SKM-1 (cell line): ENCODE measurements around the gene FSTL4.

Experiments used
- DNase-seq: peaks from one replicate; lab custom pipeline; 2025; ENCODE audit not compliant: unreplicated experiment; lab: John Stamatoyannopoulos, UW

FSTL4 gene

DNA sequence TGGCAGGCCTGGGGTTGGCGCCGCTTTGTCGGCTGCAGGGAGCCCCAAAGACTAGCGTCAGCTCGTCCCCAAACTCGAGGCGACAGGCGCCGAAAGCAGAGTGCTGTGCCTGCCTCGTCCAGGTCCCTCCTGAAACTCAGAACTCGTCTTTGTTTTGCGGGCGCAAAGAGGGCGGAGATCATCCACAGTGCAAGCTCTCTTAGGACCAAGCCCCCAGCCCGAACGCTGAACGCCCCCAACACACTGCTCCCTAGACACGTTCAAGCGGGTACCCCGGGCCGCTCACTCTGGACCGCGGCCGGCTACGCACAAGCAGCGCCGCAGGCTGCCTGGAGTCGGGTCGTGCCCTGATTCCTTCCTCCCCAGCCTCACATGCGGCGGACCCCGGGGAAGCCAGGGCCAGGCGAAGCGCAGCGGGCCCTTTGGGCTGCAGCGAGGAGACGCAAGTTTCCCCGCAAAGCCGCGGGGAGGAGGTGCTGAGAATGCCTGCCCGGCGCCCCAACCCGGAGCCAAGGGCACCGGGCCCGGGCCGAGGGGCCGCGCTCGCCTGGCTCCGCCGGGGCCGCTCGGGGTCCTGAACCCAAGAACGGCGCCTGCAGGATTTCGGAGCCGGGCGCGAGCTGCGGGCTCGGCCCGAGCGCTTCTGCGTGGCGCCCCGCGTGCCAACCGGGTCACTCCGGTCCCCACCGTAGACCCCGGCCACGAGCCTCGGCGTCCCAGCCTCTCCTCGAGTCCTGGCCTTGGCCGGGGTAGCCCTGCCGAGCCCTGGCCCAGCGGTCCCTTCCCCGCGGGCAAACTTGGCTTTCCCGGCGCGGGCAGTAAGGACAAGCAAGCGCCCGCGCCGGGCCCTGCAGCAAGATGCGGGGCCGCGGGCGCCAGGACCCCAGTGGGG is 738 bp downstream of the FSTL4 start:
- no peak for DNase-seq

DNA sequence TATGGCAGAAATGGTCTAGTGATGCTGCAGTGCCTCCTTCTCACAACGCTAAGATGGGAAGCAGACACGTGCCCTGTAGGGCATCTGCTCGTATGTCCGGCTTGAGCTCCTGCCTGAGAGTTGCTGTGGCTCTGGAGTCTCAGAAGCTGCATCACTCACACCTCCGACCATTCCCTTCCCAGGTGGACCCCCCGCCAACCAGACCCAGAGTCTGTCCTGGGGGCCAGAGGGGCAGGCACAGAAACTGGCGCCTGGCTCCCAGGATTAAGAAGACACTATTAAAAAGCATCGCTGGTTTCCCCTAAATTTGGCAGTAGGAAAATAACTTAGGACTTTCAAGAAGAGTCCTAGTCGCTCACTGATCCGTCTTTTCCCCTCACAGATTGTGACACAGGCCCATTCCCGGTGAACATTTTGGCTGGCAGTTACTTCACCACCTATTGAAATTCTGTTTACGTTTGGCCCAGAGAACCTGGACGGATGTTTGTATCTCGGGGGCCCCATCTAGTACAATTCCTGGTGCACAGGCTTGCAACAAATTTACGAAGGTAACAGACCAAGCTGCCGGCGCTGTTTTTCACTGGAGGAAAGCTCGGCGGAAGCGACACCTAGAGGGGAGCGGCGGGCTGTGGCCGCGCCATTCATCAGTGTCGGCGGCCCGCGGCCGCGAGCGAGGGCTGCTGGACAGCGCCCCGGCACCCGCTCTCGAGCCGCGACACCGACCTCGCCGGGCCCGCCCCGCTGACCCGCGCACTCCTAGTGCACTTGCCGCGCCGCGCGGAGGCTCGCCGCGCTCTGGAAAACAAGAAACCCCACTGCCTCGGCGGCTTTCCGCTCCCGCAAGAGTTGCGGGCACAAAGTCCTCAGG is 1.6 kb downstream of the FSTL4 start:
- DNase-seq = no peak

DNA sequence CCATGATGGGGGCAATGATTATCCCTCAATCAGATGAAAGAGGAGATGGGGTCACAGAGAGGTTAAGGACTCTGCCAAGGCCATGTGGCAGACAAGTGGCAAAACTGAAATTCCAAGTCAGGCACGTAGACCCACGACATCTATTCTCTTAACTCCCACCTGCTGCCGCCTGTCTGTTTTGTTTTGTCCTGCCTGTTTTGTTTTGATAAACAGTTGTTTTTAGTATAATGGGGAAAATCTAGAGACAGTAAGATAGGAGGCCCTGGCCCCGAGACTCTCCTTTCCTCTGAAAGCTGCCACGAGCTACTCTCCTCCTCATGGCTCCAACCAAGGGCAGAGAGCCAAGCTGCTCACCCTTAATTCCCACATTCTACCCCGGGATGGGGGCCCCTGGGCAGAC is 4.9 kb downstream of the FSTL4 start:
- no peak for DNase-seq

DNA sequence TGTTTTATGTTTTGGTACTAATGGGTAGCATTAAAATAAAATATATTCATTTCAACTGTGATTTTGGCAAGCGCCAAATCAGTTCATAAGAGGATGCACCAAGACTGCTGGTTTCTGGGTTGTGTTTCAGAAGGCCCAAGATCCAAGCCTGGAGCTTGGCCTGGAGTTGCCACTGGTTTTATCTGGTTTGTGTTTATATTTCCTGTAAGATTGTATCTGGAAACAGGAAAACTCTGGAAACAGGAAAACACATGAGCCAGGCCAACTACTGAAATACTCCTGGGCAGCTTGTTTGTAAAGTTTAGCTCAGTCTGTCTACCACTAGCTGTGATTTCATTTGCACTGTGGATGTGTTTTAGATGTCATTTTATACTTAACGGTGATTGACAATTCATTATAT is 5.5 kb downstream of the FSTL4 start:
- DNase-seq = no peak

DNA sequence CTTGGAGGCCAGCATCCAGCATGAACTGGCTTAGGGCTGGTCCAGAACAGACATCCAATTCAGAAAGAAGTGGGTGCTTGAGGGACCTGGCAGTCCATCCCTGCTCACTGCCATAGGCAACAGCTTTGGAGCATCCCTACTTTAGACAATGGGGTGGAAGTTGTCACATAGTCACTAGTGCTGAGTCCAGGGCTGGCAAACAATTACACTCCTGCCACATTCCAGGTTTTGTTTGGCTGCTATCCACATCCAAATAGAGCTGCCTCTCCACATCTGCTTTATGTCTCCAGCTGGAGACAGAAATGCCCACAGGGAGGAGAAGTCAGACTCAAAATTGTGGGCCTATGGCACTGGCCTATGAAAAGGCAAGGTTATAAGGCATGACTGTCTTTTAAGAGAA is 7.0 kb downstream of the FSTL4 start:
- no peak for DNase-seq

DNA sequence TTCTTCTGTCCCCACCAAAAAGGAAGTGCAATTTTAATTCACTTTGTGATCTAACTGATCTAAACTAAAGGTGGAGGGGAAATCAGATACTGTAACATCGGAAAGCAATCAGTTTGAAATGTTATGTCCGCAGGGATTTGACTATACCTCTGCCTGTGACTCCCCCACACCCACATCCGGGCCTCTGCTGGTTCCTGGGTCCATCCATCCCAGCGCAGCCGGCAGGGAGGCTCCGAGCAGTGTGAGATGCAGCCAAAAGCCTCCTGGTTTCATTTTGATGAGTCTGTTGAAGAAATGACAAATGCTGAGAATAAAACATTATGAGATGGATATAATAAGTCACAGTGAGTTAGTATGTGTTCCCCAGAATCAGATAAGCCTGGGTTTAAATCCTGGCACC is 8.6 kb downstream of the FSTL4 start:
- DNase-seq = no peak

DNA sequence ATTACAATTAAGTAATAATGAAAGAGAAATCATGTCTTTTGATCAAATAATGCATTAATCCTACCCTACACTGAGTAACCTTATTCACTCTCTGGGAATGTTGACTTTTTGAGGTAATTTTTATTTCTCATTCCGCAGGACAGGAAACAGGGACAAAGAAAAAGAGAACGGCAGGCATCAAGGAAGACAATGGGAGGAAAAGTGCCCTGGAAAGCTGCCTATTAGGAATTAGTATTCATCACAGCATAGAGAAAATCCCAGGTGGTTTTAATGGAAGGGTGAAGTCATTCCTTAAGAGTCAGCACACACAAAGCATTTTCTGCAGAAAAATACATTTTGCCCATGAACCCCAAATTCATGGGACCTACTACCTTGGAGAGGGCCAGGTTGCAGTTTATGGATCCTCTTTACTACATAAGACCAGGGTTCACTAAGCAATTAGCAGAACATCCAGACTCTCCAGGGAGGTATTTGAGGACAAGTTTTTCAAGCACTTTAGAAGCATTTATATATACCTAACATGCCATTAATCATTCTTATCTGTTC is 9.4 kb downstream of the FSTL4 start:
- no peak for DNase-seq

DNA sequence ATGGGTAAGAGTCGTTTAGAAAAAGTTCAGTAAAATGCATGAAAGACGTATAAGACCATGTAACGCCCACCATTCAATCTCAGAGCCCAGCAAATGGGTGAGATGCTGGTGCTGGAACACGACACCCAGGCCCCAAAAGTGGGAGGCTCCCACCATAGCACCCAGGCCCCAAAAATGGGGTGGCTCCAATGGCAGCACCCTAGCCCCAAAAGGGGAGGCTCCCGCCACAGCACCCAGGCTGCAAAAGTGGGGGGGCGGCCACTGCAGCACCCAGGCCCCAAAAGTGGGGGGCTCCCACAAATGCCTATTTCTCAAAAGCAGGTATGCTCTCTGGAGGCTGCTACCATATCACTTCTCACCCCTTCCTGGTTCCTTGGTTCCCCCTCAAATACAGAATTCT is 12.7 kb downstream of the FSTL4 start:
- no peak for DNase-seq

DNA sequence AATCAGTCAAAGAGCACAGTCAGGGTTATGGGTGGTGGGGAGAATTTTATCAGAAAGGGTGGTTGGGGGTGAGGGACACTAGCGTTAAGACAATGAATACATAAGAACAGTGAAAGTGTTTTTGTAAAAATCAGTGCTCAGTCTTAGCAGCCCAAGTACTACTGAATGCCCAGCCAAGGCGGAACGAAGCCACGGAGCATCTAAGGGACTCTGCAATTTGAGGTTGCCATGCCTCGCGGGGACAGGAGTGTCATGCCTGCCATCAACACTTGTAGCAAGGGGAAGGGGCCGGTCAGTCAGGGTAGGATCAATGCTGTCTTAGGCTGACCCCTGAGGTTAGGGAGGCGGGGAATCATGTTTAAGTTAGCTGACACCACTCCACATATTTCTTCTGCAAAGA is 13.3 kb downstream of the FSTL4 start:
- no peak for DNase-seq

DNA sequence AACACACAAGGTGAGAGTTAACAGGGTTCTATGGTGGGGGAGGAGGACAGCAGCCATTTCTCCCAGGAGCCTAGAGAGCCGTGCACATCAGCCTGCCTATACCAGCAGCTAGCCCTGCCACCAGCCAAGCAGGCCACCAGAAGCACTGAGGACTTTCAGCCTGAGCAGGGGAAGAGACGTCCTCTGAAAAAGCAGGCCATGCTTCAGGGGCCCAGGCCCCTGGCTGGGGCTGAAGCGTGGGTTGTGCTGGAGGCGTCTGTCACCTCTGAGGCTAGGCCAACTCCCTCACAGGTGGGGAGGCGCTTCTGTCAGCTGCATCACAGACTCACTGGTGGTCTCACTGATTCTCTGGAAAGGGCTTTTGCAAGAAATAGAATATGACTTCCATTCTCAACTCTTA is 16.3 kb downstream of the FSTL4 start:
- DNase-seq = no peak

DNA sequence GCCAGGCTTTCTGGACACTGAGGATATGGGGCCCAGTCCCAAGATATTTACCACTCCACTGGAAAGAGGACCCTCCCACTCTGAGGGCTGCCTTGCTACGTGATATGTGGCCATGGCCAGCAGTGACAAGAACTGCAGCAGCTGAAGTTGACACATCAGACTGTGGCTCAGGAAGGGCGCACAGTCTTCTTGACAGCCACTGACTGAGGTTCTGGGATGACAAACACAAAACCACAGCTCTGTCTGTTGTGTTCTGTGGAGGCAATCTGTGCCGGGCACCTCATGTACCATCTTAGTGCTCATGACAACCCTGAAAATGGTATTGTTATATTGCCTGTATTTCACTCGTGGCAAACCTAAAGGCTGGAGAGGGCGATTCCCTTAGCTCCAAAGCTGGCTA is 16.9 kb downstream of the FSTL4 start:
- DNase-seq = no peak

DNA sequence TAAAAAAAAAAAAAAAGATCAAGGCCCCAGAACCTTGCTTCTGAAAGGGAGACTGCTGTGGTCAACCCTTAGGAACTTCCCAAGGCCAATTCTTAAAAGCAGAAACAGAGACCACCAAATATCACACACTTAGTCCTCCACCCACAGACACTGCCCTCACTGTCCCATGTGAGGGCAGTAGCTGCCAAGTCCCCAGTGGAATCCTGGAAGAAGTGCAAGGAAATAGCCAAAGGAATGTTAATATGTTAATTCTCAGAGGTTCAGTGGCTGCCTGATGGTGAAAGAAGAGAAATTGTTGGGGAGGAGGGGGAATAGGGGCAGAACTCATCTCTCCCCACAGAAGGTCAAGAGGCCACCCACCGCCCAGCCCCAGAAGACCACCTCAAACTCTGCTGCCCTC is 23.1 kb downstream of the FSTL4 start:
- no peak for DNase-seq

DNA sequence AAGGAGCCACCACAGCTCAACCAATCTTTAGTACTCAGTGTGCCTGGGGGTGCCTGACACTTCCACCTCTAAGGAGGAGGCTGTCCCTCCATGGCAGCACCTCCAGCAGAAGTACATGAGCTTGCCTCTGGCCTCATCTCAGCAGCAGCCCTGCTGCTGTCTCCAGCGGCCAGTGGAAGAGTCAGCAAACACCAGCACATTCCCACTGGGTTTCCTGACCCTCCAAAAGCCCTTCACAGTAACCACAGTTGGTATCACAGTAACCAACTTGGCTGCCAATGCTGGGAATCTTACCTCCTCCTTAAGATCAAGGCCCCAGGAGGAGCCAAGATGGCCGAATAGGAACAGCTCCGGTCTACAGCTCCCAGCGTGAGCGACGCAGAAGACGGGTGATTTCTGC is 29.4 kb downstream of the FSTL4 start:
- DNase-seq = no peak

DNA sequence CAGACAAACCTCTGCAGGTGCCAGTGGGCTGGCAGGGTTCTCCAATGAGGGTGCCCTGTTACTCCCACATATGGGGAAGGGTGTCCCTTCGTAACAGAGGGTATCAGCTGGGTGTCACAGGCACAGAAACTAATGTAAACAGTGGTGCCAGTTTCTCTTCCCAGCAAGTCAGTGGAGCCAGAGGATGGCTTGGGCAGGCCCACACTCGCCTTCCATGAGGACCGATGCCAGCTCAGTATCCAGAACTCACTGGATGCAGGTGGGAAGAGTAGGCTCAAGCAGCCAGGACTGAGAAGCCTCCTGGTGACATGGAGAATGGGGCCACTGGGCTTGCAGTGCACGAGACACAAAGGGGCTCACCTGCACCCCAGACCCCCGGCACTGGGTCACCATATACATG is 30.4 kb downstream of the FSTL4 start:
- no peak for DNase-seq

DNA sequence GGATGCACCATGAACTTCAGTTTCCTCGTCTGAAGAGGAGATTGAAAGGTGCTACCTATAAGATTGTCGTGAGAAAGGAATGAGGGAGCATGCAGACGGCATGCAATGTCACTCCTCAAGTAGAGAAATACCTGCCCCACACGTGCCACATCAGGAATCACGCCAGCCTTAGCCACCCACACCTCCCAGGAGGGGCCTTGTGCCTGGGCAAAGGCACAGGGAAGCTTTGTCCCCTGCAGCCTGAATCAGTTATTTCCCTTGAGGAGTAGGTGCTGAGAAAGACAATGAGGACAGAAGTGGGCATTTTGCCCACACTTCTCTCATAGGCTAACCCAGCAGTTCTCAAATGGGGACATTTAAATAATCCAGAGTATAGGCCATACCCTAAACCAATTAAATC is 31.0 kb downstream of the FSTL4 start:
- no peak for DNase-seq

DNA sequence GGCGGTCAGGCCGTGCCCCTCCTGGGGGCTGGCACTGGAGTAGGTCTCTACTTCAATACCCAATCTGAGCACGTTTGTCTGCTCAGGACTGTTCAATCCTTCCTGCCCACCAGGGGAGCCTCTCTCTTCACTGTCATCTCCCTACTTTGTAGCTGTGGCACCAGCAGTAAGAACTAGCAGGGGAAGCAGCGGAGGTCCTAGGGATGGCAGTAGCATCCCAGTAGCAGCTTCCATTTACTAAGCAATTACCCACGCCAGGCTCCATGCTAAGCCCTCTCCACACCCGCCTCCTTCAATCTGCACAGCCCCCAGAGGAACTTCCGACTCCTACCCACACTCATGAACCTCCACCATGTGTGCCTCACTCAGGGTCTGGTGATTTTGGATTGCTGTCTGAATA is 31.7 kb downstream of the FSTL4 start:
- DNase-seq = no peak

DNA sequence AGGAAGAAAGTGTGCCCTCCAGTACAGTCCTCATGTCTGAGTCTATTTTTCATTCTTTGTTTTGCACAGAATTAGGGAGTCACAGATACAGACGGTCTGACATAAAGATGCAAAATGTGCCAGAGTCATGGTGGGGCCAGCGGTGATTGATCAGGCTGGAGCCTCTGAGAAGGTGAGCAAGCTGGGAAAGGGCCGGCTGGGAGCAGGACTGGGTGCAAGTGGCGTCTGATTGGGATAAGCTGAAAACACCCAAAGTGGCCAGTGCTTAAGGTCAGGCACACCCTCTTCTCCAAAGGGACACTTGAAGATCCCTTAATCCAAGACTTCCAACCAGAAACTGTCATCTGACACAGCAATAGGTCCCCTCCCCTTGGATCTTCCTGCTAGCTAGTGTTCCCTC is 32.6 kb downstream of the FSTL4 start:
- DNase-seq = no peak

DNA sequence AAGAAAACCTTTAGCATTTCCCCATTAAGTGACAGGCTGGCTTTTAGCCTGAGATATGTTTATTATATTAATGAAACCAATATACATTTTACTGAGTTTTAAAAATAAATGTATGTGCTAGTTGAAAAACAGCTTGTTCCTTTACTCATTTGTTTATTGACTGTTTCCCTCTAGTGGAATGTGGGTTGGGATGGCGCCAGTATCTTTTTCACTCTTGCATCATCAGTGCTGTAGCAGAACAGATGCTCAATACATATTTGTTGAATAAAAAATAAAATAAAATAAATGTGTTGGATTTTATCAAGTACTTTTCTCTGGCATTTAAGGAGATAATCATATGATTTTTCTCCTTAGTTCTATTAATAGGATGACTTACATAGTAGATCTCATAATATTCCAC is 43.0 kb downstream of the FSTL4 start:
- DNase-seq = no peak

DNA sequence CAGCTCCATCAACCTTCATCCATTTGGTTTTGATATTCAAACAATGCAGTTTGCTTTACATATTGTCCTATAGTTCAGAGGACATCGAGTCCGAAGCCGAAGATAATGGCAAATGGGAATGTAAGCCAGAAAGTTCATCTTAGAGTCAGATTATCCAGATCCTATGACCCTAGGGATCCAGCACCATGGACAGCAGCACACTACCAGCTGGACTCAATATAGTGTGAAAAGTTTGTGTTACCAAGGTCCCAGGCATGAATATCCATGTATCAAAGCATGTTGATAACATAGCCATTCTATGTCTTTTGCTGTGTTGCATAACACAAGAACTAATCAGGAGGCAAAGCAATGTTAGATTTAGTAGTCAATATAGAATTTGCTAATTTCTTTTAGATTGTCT is 46.3 kb downstream of the FSTL4 start:
- DNase-seq = no peak

DNA sequence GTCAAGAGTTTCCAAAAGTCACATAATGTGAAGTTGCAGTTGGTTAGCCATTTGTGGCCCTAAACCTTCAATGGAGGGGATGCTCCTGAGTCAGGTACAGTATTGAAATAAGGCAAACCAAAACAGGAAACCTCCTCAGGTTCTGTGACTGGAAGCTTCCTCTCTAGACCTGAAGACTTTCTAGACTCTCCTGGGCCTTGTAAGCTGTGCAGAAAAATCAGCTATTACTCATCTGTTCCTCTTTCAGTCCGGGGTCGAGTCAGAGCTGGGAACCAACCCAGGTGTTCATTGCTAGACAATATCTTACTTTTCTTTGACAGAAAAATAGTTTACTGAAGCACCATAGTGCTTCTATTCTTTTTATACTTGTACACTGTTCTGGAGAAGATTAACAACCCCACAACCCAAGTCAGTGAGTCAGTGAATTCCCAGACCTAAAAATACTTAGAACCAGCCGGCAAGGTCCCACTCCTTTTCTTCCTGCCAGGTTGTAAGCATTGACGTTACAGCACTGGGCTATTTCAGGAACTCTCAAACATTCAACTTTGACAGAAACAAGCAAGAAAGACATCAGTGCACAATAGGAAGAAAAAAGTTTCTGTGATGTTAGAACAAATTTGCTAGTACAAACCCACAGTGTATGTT is 47.3 kb downstream of the FSTL4 start:
- DNase-seq = no peak

DNA sequence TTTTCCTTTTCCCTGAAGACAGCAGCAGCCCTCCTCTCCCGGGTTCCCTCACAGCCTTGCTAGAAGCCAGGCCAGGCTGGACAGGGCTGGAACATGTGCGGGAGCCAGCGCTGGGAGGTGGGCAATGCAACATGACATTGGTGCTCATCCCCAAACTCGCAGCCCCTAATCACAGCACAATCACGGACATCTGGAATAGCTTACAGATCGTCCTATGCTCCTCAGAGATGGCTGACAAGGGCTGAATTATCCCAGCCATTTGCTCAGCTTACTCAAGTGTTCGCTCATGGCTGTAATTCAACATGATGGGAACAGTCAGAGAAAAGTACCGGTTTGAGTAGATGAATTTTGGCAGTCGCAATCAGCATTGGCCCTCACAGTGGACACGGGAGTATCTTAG is 49.8 kb downstream of the FSTL4 start:
- no peak for DNase-seq

DNA sequence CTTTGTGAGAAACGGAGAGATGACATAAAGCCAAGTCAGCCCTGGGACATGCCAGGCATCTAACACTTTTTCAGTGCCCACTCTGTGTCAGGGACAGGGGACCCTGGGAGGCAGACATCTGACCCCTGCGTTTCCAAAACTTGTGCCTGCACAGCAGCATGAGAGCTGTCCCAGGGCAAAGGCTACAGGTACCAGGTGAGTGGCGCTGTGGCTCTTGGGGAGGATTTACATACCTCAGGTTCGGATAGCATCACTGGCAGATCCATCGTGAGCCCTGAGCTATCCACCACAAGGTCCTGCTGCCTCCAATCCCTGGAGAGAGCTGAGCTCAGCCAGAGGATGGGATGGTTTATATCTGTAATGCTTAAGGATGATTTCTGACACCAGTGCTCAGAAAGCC is 52.4 kb downstream of the FSTL4 start:
- DNase-seq = no peak
